A673 (cell line): ENCODE measurements around the gene CLSTN1. TPM values are rescaled to one million over a fixed set of nuclear protein-coding genes. Genes with fewer than 3 reads are reported as not detected.

ENCODE experiments used
- BruUV-seq: library from RNA; stranded (reverse); fragments of 400-500 nt; replicated peaks from 2 replicates; lab custom pipeline; 2021; lab: Mats Ljungman, UMichigan
- CTCF ChIA-PET: fragments of 300-600 bp; sonication (Branson Sonifier 250); formaldehyde crosslinking; loops from one replicate; lab custom pipeline; 2022; ENCODE audit warnings: antibody characterized with exemption; lab: Charles Lee
- POLR2A ChIA-PET: fragments of 300-600 bp; sonication (Branson Sonifier 250); formaldehyde crosslinking; loops from one replicate; lab custom pipeline; 2022; ENCODE audit warnings: antibody characterized with exemption; ENCODE audit not compliant: low non-redundant PET; lab: Charles Lee
- DNase-seq: peaks from one replicate; pipeline ENCODE4 v3.0.0-alpha.2; 2015; ENCODE audit warnings: low spot score
- H3K27ac ChIP-seq: fragments of 200-600 bp; sonication (generic); 2 replicates; pipeline ENCODE4 v1.5.1; 2016; ENCODE audit warnings: mixed run types, low read depth, mild to moderate bottlenecking, mixed read lengths, antibody characterized with exemption, low read length; ENCODE audit not compliant: poor library complexity, severe bottlenecking
- H3K27me3 ChIP-seq: fragments of 200-600 bp; sonication (generic); replicated peaks from 2 replicates; pipeline ENCODE4 v1.6.1; 2017; ENCODE audit warnings: mixed run types, low read depth, mild to moderate bottlenecking, mixed read lengths, antibody characterized with exemption, low read length; ENCODE audit not compliant: insufficient read depth, poor library complexity
- H3K36me3 ChIP-seq: fragments of 200-600 bp; sonication (generic); 2 replicates; pipeline ENCODE4 v1.6.1; 2016; ENCODE audit warnings: mixed run types, mild to moderate bottlenecking, mixed read lengths, antibody characterized with exemption, low read length; ENCODE audit not compliant: insufficient read depth, poor library complexity, severe bottlenecking
- H3K4me1 ChIP-seq: fragments of 200-600 bp; sonication (generic); 2 replicates; pipeline ENCODE4 v1.6.1; 2017; ENCODE audit warnings: mixed run types, mild to moderate bottlenecking, mixed read lengths, antibody characterized with exemption, low read length; ENCODE audit not compliant: insufficient read depth, poor library complexity, severe bottlenecking
- H3K4me3 ChIP-seq: fragments of 200-600 bp; sonication (generic); 2 replicates; pipeline ENCODE4 v1.5.1; 2016; ENCODE audit warnings: low read depth, mixed run types, mild to moderate bottlenecking, mixed read lengths, low read length; ENCODE audit not compliant: poor library complexity, severe bottlenecking
- H3K9me3 ChIP-seq: fragments of 200-600 bp; sonication (generic); 2 replicates; pipeline ENCODE4 v1.6.1; 2016; ENCODE audit warnings: mixed run types, low read depth, mild to moderate bottlenecking, mixed read lengths, antibody characterized with exemption, low read length; ENCODE audit not compliant: poor library complexity, severe bottlenecking
- EZH2 ChIP-seq: fragments of 200-600 bp; sonication (generic); IDR thresholded peaks from 2 replicates; pipeline ENCODE4 v1.6.1; 2017; ENCODE audit warnings: borderline replicate concordance, low read depth, mild to moderate bottlenecking, mixed read lengths, antibody characterized with exemption, low read length; ENCODE audit not compliant: poor library complexity, severe bottlenecking
- intact Hi-C: fragments of 100-400 bp; cut with micrococcal nuclease; formaldehyde crosslinking; loops from one replicate; pipeline ENCODE4 v1.10.0; 2022; ENCODE audit not compliant: unreplicated experiment
- total RNA-seq: library from RNA; stranded (reverse); gene quantifications from 2 replicates; pipeline ENCODE4 v1.2.3, GENCODE V29; 2021
- TF ChIP-seq, protein P1 (sequence below): fragments of 300-800, 200-600 bp; sonication (generic); conservative IDR thresholded peaks from 2 replicates; pipeline ENCODE4 v1.5.1; 2017; ENCODE audit warnings: low read depth, mild to moderate bottlenecking, antibody characterized with exemption, low read length, moderate library complexity, mixed read lengths

CLSTN1 gene
- total RNA-seq, 1 experiment from 2014 or later: 77.4 TPM

DNA sequence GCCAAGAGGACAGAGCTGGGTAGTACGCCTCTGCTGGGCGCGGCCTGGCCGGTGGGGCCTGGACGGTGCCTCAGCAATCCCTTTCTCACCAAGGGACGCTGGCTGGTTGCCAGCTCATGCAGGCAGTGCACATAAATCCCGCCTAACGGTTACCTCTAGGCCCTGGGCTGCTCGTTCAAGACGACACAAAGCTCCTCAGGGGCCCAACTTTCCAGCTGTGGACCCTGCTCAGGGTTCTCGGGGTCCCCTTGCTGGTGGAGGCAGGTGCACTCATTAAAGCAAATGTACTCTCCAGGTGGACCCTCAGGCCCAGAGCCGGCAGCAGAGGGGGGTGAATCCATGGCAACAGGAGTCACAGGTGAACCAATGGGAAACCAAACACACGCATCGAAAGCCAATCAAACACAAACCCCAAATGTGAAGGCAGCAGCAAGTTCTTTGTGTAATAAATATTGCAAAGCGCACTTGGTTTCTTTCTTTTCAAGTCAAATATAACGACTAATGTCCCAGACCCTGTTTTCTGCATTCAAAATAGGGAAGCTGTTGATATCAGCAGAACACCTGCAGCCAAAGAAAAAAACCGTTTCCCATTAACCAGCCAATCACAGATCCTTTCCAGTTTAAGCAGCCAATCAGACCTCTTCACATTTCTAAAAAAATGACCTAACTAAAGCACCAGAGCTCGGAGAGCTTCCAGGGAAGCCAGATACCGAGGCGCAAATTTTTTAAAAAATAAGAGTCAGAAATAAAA, 26.1 kb upstream of the CLSTN1 start:
- no TSS peak for BruUV-seq

DNA sequence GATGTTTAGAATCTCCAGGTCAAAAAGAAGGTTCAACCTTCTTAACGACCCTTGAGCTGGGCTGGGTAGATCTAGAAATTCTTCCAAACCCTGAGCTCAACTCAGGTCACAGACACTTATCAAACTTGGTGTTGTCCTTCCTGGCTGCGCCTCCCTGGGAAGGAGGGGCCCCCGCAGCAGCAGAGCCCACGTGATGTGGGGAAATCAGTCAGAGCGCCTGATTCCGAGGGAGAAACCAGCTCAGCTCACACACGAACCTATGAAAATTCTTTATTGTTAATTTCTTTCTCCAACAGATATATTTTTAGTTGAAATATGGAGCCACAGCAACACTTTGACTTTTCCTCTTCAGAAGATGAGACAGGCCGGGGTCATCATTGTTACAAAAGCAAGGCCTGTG, 24.3 kb upstream of the CLSTN1 start:
- no TSS peak for BruUV-seq
- CTCF ChIA-PET: interaction anchor here (0.5 kb wide), 1 partner anchor 195 kb away, joined by 5 read pairs; no protein-coding TSS in a partner anchor
- no peak for DNase-seq
- Histone ChIP-seq H3K4me1 (peaks cover 27% of the 10 kb centered on the region), H3K36me3 (no peaks in the 10 kb centered on the region), H3K9me3 (no peaks in the 10 kb centered on the region), H3K4me3 (no peak overlapping the region), H3K27me3 (no peaks in the 10 kb centered on the region), H3K27ac (no peak overlapping the region)
- TF ChIP-seq, protein P1, sequence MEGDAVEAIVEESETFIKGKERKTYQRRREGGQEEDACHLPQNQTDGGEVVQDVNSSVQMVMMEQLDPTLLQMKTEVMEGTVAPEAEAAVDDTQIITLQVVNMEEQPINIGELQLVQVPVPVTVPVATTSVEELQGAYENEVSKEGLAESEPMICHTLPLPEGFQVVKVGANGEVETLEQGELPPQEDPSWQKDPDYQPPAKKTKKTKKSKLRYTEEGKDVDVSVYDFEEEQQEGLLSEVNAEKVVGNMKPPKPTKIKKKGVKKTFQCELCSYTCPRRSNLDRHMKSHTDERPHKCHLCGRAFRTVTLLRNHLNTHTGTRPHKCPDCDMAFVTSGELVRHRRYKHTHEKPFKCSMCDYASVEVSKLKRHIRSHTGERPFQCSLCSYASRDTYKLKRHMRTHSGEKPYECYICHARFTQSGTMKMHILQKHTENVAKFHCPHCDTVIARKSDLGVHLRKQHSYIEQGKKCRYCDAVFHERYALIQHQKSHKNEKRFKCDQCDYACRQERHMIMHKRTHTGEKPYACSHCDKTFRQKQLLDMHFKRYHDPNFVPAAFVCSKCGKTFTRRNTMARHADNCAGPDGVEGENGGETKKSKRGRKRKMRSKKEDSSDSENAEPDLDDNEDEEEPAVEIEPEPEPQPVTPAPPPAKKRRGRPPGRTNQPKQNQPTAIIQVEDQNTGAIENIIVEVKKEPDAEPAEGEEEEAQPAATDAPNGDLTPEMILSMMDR: no peak
- no peak for TF ChIP-seq EZH2
- intact Hi-C loops: no loop called here
- POLR2A ChIA-PET: no interaction called here

More for the DNA sequence above, 26.1 kb upstream of the CLSTN1 start:
- no peak for DNase-seq
- CTCF ChIA-PET: interaction anchor here (0.5 kb wide), 1 partner anchor 45 kb away, joined by 6 read pairs; no protein-coding TSS in a partner anchor
- POLR2A ChIA-PET: no interaction called here
- Histone ChIP-seq H3K4me1 (peaks cover 26% of the 10 kb centered on the region), H3K4me3 (no peak overlapping the region), H3K27me3 (no peaks in the 10 kb centered on the region), H3K9me3 (no peaks in the 10 kb centered on the region), H3K36me3 (no peaks in the 10 kb centered on the region), H3K27ac (no peak overlapping the region)
- intact Hi-C loops: no loop called here
- TF ChIP-seq EZH2: no peak
- TF ChIP-seq, protein P1: no peak

DNA sequence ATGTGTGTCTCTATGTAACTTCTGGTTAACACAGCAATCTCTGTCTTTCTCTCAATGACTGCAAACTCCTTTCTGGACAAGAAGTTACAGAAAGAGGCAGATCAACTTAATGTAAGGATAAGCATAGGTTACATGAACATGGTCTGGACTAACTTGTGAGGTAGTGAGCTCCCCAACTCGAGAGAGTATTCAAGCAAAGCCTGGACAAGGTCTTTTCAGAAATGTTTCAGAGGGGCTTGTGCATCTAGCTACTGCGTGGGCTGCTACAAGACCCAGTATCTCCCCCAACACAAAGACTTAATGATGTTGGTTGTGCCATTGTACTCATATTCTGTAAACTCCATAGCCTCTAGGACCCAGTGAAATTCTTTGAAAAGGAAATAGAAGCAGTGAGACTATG, 23.5 kb upstream of the CLSTN1 start:
- DNase-seq: no peak
- intact Hi-C loops: no loop called here
- Histone ChIP-seq H3K36me3 (no peaks in the 10 kb centered on the region), H3K4me3 (no peak overlapping the region), H3K27me3 (no peaks in the 10 kb centered on the region), H3K9me3 (no peaks in the 10 kb centered on the region), H3K4me1 (peaks cover 27% of the 10 kb centered on the region), H3K27ac (no peak overlapping the region)
- BruUV-seq: no TSS peak
- ChIA-PET CTCF (no interaction called here), POLR2A (no interaction called here)
- no peak for TF ChIP-seq EZH2
- TF ChIP-seq, protein P1: no peak
